HepG2 (cell line): Measurements from ENCODE around the gene MYLK. TPM values are rescaled to one million over a fixed set of nuclear protein-coding genes. Genes with fewer than 3 reads are reported as not detected.
A peak's percentile ranks its signal among the peaks of the same experiment; 100 is the strongest.

Source experiments
- CHCHD3 ChIP-seq: sonication (generic); formaldehyde crosslinking; IDR thresholded peaks from 2 replicates; pipeline ENCODE4 v1.8.0; 2022; ENCODE audit warnings: mild to moderate bottlenecking, missing genetic modification reagents, moderate library complexity
- DPF2 ChIP-seq: sonication (generic); formaldehyde crosslinking; IDR thresholded peaks from 2 replicates; pipeline ENCODE4 v1.4.0; 2020; ENCODE audit warnings: mild to moderate bottlenecking, low read depth, missing genetic modification reagents, borderline replicate concordance
- ETV5 ChIP-seq: IDR thresholded peaks from 2 replicates; pipeline ENCODE4 v1.6.1; 2018; ENCODE audit warnings: missing biosample characterization, missing genetic modification reagents, inconsistent platforms, borderline replicate concordance
- NFE2L1 ChIP-seq: sonication (generic); formaldehyde crosslinking; IDR thresholded peaks from 2 replicates; pipeline ENCODE4 v1.4.0; 2020; ENCODE audit warnings: missing genetic modification reagents, mild to moderate bottlenecking, borderline replicate concordance
- NFYB ChIP-seq: sonication (generic); formaldehyde crosslinking; IDR thresholded peaks from 2 replicates; pipeline ENCODE4 v1.4.0; 2020; ENCODE audit warnings: missing genetic modification reagents
- NFYC ChIP-seq: IDR thresholded peaks from 2 replicates; pipeline ENCODE4 v1.6.1; 2016; ENCODE audit warnings: missing genetic modification reagents, missing compliant biosample characterization
- ZKSCAN8 ChIP-seq: IDR thresholded peaks from 2 replicates; pipeline ENCODE4 v1.6.1; 2016; ENCODE audit warnings: borderline replicate concordance, missing genetic modification reagents, missing compliant biosample characterization
- ZNF10 ChIP-seq: sonication (generic); formaldehyde crosslinking; IDR thresholded peaks from 2 replicates; pipeline ENCODE4 v1.4.0; 2020; ENCODE audit warnings: mild to moderate bottlenecking, low read depth, missing genetic modification reagents, borderline replicate concordance
- ZNF367 ChIP-seq: sonication (generic); formaldehyde crosslinking; IDR thresholded peaks from 2 replicates; pipeline ENCODE4 v1.4.0; 2020; ENCODE audit warnings: missing genetic modification reagents, borderline replicate concordance
- ZNF567 ChIP-seq: sonication (generic); formaldehyde crosslinking; IDR thresholded peaks from 2 replicates; pipeline ENCODE4 v1.8.1; 2023; ENCODE audit warnings: mild to moderate bottlenecking, missing genetic modification reagents, borderline replicate concordance
- ZNF605 ChIP-seq: sonication (generic); formaldehyde crosslinking; IDR thresholded peaks from 2 replicates; pipeline ENCODE4 v1.8.0; 2022; ENCODE audit warnings: mild to moderate bottlenecking, missing genetic modification reagents
- ZNF746 ChIP-seq: sonication (generic); formaldehyde crosslinking; IDR thresholded peaks from 2 replicates; pipeline ENCODE4 v1.8.0; 2022; ENCODE audit warnings: mild to moderate bottlenecking, missing genetic modification reagents
- ZSCAN12 ChIP-seq: sonication (generic); formaldehyde crosslinking; IDR thresholded peaks from 2 replicates; pipeline ENCODE4 v1.9.0; 2021; ENCODE audit warnings: mild to moderate bottlenecking, missing genetic modification reagents
- ZSCAN20 ChIP-seq: sonication (generic); formaldehyde crosslinking; IDR thresholded peaks from 2 replicates; pipeline ENCODE4 v1.4.0; 2020; ENCODE audit warnings: missing genetic modification reagents, mild to moderate bottlenecking, borderline replicate concordance
- ZSCAN21 ChIP-seq: sonication (generic); formaldehyde crosslinking; IDR thresholded peaks from 2 replicates; pipeline ENCODE4 v1.8.0; 2022; ENCODE audit warnings: mild to moderate bottlenecking, missing genetic modification reagents, moderate library complexity, borderline replicate concordance
- ZSCAN9 ChIP-seq: IDR thresholded peaks from 2 replicates; pipeline ENCODE4 v1.6.1; 2016; ENCODE audit warnings: borderline replicate concordance
- polyA plus RNA-seq, 8 experiments: library from polyadenylated mRNA; depleted of rRNA in 3 of 8; stranded (reverse) in 7 of 8; unstranded in 1 of 8; fragments of >200 nt; fragmentation: Illumina TruSeq in 4 of 8; extraction: Trizol in 4 of 8; gene quantifications; 2 replicates each; pipeline versions ENCODE4 v1.2.1 to v1.2.3, GENCODE V29; 2011 to 2016; ENCODE audit warnings: low read depth in 4 of 8, missing spikeins in 1 of 8, mixed read lengths in 1 of 8; ENCODE audit not compliant: insufficient read depth in 1 of 8
- total RNA-seq, 5 experiments: library from RNA; depleted of rRNA; stranded (reverse); fragments of >200 nt; fragmentation: Illumina TruSeq; extraction: Trizol; gene quantifications; 2 replicates each; pipeline ENCODE4 v1.2.3, GENCODE V29; 2016; ENCODE audit warnings: low read depth in 1 of 5
- TF ChIP-seq, protein P1 (sequence below): sonication (generic); formaldehyde crosslinking; conservative IDR thresholded peaks from 2 replicates; pipeline ENCODE4 v1.4.0; 2020; ENCODE audit warnings: mild to moderate bottlenecking, missing genetic modification reagents, moderate library complexity
- TF ChIP-seq, protein P2 (sequence below): sonication (generic); formaldehyde crosslinking; IDR thresholded peaks from 2 replicates; pipeline ENCODE4 v1.4.0; 2020; ENCODE audit warnings: missing genetic modification reagents
- TF ChIP-seq, protein P3 (sequence below): sonication (generic); IDR thresholded peaks from 2 replicates; pipeline ENCODE4 v1.6.1; 2016; ENCODE audit warnings: low read depth, borderline replicate concordance
- TF ChIP-seq, protein P4 (sequence below): IDR thresholded peaks from 2 replicates; pipeline ENCODE4 v1.6.1; 2016; ENCODE audit warnings: low read depth, borderline replicate concordance

Gene MYLK
- total and polyA plus RNA-seq, 2 of the 13 experiments (the other 11 are each of a cell fraction or from before 2014, with no cell fraction given): 10.6 to 34.9 TPM

DNA sequence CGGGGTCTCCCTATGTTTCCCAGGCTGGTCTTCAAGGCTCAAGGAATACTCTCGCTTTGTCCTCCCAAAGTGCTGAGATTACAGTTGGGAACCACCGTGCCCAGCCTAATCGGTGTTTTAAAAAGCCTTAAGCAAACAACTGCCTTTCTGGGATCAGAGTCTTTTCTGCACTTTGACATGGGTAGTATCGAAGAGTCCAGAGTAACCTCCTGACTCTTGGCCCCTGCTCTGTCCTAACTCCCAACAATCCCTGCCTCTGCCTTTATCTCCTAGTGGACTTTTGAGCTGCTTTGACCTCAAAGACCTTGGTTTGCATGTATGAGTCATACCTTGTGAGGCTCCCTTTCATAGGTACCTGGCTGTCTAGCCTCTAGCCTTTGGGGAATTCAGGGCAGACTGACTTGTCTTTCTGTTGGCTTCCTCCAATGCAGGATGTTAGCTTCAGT, 278.3 kb downstream of the MYLK start (continued):
- TF ChIP-seq, protein P1, sequence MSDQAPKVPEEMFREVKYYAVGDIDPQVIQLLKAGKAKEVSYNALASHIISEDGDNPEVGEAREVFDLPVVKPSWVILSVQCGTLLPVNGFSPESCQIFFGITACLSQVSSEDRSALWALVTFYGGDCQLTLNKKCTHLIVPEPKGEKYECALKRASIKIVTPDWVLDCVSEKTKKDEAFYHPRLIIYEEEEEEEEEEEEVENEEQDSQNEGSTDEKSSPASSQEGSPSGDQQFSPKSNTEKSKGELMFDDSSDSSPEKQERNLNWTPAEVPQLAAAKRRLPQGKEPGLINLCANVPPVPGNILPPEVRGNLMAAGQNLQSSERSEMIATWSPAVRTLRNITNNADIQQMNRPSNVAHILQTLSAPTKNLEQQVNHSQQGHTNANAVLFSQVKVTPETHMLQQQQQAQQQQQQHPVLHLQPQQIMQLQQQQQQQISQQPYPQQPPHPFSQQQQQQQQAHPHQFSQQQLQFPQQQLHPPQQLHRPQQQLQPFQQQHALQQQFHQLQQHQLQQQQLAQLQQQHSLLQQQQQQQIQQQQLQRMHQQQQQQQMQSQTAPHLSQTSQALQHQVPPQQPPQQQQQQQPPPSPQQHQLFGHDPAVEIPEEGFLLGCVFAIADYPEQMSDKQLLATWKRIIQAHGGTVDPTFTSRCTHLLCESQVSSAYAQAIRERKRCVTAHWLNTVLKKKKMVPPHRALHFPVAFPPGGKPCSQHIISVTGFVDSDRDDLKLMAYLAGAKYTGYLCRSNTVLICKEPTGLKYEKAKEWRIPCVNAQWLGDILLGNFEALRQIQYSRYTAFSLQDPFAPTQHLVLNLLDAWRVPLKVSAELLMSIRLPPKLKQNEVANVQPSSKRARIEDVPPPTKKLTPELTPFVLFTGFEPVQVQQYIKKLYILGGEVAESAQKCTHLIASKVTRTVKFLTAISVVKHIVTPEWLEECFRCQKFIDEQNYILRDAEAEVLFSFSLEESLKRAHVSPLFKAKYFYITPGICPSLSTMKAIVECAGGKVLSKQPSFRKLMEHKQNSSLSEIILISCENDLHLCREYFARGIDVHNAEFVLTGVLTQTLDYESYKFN: peak; percentile 98
- peak; percentile 41; the same call in 1 of the 2 replicates for TF ChIP-seq ZSCAN21 (CRISPR knock-in tag)
- TF ChIP-seq NFYC (CRISPR knock-in tag): peak; percentile 26; the same call in 1 of the 2 replicates
- no peak for TF ChIP-seq ZNF567
- TF ChIP-seq, protein P2, sequence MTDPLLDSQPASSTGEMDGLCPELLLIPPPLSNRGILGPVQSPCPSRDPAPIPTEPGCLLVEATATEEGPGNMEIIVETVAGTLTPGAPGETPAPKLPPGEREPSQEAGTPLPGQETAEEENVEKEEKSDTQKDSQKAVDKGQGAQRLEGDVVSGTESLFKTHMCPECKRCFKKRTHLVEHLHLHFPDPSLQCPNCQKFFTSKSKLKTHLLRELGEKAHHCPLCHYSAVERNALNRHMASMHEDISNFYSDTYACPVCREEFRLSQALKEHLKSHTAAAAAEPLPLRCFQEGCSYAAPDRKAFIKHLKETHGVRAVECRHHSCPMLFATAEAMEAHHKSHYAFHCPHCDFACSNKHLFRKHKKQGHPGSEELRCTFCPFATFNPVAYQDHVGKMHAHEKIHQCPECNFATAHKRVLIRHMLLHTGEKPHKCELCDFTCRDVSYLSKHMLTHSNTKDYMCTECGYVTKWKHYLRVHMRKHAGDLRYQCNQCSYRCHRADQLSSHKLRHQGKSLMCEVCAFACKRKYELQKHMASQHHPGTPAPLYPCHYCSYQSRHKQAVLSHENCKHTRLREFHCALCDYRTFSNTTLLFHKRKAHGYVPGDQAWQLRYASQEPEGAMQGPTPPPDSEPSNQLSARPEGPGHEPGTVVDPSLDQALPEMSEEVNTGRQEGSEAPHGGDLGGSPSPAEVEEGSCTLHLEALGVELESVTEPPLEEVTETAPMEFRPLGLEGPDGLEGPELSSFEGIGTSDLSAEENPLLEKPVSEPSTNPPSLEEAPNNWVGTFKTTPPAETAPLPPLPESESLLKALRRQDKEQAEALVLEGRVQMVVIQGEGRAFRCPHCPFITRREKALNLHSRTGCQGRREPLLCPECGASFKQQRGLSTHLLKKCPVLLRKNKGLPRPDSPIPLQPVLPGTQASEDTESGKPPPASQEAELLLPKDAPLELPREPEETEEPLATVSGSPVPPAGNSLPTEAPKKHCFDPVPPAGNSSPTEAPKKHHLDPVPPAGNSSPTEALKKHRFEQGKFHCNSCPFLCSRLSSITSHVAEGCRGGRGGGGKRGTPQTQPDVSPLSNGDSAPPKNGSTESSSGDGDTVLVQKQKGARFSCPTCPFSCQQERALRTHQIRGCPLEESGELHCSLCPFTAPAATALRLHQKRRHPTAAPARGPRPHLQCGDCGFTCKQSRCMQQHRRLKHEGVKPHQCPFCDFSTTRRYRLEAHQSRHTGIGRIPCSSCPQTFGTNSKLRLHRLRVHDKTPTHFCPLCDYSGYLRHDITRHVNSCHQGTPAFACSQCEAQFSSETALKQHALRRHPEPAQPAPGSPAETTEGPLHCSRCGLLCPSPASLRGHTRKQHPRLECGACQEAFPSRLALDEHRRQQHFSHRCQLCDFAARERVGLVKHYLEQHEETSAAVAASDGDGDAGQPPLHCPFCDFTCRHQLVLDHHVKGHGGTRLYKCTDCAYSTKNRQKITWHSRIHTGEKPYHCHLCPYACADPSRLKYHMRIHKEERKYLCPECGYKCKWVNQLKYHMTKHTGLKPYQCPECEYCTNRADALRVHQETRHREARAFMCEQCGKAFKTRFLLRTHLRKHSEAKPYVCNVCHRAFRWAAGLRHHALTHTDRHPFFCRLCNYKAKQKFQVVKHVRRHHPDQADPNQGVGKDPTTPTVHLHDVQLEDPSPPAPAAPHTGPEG: no peak
- no peak for TF ChIP-seq NFYB
- no peak for TF ChIP-seq ZNF605 (CRISPR knock-in tag)
- no peak for TF ChIP-seq CHCHD3 (CRISPR knock-in tag)
- peak; percentile 66; the same call in 1 of the 2 replicates for TF ChIP-seq ZKSCAN8 (CRISPR knock-in tag)
- TF ChIP-seq, protein P3, sequence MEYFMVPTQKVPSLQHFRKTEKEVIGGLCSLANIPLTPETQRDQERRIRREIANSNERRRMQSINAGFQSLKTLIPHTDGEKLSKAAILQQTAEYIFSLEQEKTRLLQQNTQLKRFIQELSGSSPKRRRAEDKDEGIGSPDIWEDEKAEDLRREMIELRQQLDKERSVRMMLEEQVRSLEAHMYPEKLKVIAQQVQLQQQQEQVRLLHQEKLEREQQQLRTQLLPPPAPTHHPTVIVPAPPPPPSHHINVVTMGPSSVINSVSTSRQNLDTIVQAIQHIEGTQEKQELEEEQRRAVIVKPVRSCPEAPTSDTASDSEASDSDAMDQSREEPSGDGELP: peak; percentile 27; the same call in 1 of the 2 replicates
- no peak for TF ChIP-seq ZSCAN20 (CRISPR knock-in tag)
- peak; percentile 64; the same call in 1 of the 2 replicates for TF ChIP-seq ZNF746 (CRISPR knock-in tag)
- TF ChIP-seq NFE2L1 (CRISPR knock-in tag): no peak
- no peak for TF ChIP-seq ZSCAN12
- TF ChIP-seq DPF2 (CRISPR knock-in tag): peak; percentile 98
- TF ChIP-seq ZNF367 (CRISPR knock-in tag): no peak
- peak; percentile 88; the same call in 1 of the 2 replicates for TF ChIP-seq ZSCAN9
- TF ChIP-seq ETV5: peak; percentile 68; the same call in 1 of the 2 replicates
- TF ChIP-seq, protein P4, sequence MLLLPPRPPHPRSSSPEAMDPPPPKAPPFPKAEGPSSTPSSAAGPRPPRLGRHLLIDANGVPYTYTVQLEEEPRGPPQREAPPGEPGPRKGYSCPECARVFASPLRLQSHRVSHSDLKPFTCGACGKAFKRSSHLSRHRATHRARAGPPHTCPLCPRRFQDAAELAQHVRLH (CRISPR knock-in tag): peak; percentile 69; the same call in 1 of the 2 replicates
- no peak for TF ChIP-seq ZNF10 (CRISPR knock-in tag)
